HepG2 (cell line): ENCODE data around the gene CYP26A1. TPM values are rescaled to one million over a fixed set of nuclear protein-coding genes. Genes with fewer than 3 reads are reported as not detected.

Experiments used
- ATAC-seq: fragments of 200-7000 bp; cut with Tn5 transposase; 3 replicates; pipeline ENCODE4 v1.9.1; 2020; ENCODE audit warnings: mild to moderate bottlenecking, moderate library complexity
- BruUV-seq: library from RNA; stranded (reverse); fragments of 400-500 nt; replicated peaks from 2 replicates; lab custom pipeline; 2021; lab: Mats Ljungman, UMichigan
- CTCF ChIA-PET: fragments of 300-600 bp; formaldehyde crosslinking; extraction: SDS; loops from one replicate; lab custom pipeline; 2021; ENCODE audit warnings: low total read pairs, inconsistent platforms, low intra/inter-chr PET ratio; lab: Yijun Ruan, JAX
- POLR2A ChIA-PET: fragments of 350-600 bp; sonication (Branson Sonifier 250); formaldehyde crosslinking; loops from one replicate; lab custom pipeline; 2020; ENCODE audit warnings: antibody characterized with exemption, inconsistent platforms; lab: Yijun Ruan, JAX
- DNase-seq: peaks from one replicate; pipeline ENCODE4 v3.0.0-alpha.2; 2015; ENCODE audit warnings: low spot score
- FAIRE-seq: peaks from 3 replicates; lab custom pipeline; 2011; peaks lifted over from hg19 to GRCh38; lab: Jason Lieb, UNC
- H2AFZ ChIP-seq: one replicate; pipeline ENCODE4 v1.6.1; 2011; ENCODE audit warnings: low read length, inconsistent platforms
- H3K27ac ChIP-seq: fragments of 300-600 bp; 3 replicates; pipeline ENCODE4 v1.8.0; 2011; ENCODE audit warnings: mixed run types, mild to moderate bottlenecking, mixed read lengths, low read length, inconsistent platforms; ENCODE audit not compliant: insufficient read depth; ENCODE audit errors: extremely low read length
- H3K27me3 ChIP-seq, 2 experiments: fragments of 200-600 bp in 1 of 2; 2 replicates in 1 of 2; 3 replicates in 1 of 2; pipeline versions ENCODE4 v1.6.0 to v1.8.0; 2011; ENCODE audit warnings: low read length in 2 of 2, mild to moderate bottlenecking in 2 of 2, moderate library complexity in 2 of 2, inconsistent platforms in 1 of 2; ENCODE audit not compliant: insufficient read depth in 2 of 2, control insufficient read depth in 1 of 2
- H3K36me3 ChIP-seq, 2 experiments: fragments of 200-600 bp in 1 of 2; replicated peaks in 1 of 2; 2 replicates in 1 of 2; 3 replicates in 1 of 2; pipeline versions ENCODE4 v1.5.1 to v1.8.0; 2011; ENCODE audit warnings: low read length in 2 of 2, inconsistent platforms in 1 of 2; ENCODE audit not compliant: insufficient read depth in 2 of 2, control insufficient read depth in 1 of 2
- H3K4me1 ChIP-seq: 2 replicates; pipeline ENCODE4 v1.5.1; 2012; ENCODE audit warnings: low read length, inconsistent platforms; ENCODE audit not compliant: insufficient read depth
- H3K4me2 ChIP-seq: 2 replicates; pipeline ENCODE4 v1.6.0; 2011; ENCODE audit warnings: low read depth, low read length, inconsistent platforms
- H3K4me3 ChIP-seq, 3 experiments: fragments of 200-600 bp in 1 of 3; sonication (generic), shearing (Covaris generic) in 1 of 3; replicated peaks in 1 of 3; 2 replicates each; pipeline ENCODE4 v1.5.1; 2011 to 2016; ENCODE audit warnings: low read length in 3 of 3, inconsistent platforms in 2 of 3, low read depth in 2 of 3, mild to moderate bottlenecking in 2 of 3, control low read depth in 1 of 3, mixed read lengths in 1 of 3; ENCODE audit not compliant: insufficient read depth in 1 of 3
- H3K79me2 ChIP-seq: one replicate; pipeline ENCODE4 v1.6.1; 2011; ENCODE audit warnings: low read length, inconsistent platforms; ENCODE audit not compliant: insufficient read depth
- H3K9ac ChIP-seq: 2 replicates; pipeline ENCODE4 v1.6.0; 2011; ENCODE audit warnings: mild to moderate bottlenecking, low read depth, low read length, inconsistent platforms; ENCODE audit not compliant: insufficient read depth
- H3K9me3 ChIP-seq: 2 replicates; pipeline ENCODE4 v1.5.1; 2012; ENCODE audit warnings: mild to moderate bottlenecking, low read length
- H4K20me1 ChIP-seq: 2 replicates; pipeline ENCODE4 v1.6.0; 2011; ENCODE audit warnings: inconsistent platforms, mild to moderate bottlenecking, low read length, moderate library complexity; ENCODE audit not compliant: insufficient read depth
- BRD4 ChIP-seq: sonication (generic); formaldehyde crosslinking; IDR thresholded peaks from 2 replicates; pipeline ENCODE4 v1.4.0; 2020; ENCODE audit warnings: missing genetic modification reagents
- CEBPB ChIP-seq: IDR thresholded peaks from 2 replicates; pipeline ENCODE4 v1.6.1; 2011; ENCODE audit warnings: low read depth, low read length, improper control_type of control experiment, borderline replicate concordance
- CTCF ChIP-seq: sonication (generic); formaldehyde crosslinking; IDR thresholded peaks from 2 replicates; pipeline ENCODE4 v1.5.0; 2020; ENCODE audit warnings: mild to moderate bottlenecking, missing genetic modification reagents, moderate library complexity
- FOXA1 ChIP-seq, 2 experiments: fragments of 450-650 bp in 1 of 2; sonication (generic) in 1 of 2; formaldehyde crosslinking in 1 of 2; IDR thresholded peaks; 2 replicates each; pipeline versions ENCODE4 v1.4.0 to v1.6.1; 2016 to 2020; ENCODE audit warnings: missing genetic modification reagents in 1 of 2
- ISX ChIP-seq: sonication (generic); formaldehyde crosslinking; conservative IDR thresholded peaks from 2 replicates; pipeline ENCODE4 v1.5.0; 2020; ENCODE audit warnings: missing genetic modification reagents
- NCOR1 ChIP-seq: fragments of 200-600 bp; sonication (generic); IDR thresholded peaks from 2 replicates; pipeline ENCODE4 v1.7.0; 2017; ENCODE audit warnings: antibody characterized with exemption, low read length, borderline replicate concordance
- PHF20 ChIP-seq: sonication (generic); formaldehyde crosslinking; IDR thresholded peaks from 2 replicates; pipeline ENCODE4 v1.5.0; 2020; ENCODE audit warnings: mild to moderate bottlenecking, missing genetic modification reagents
- STAG1 ChIP-seq: sonication (generic); formaldehyde crosslinking; IDR thresholded peaks from 2 replicates; pipeline ENCODE4 v1.4.0; 2020; ENCODE audit warnings: missing genetic modification reagents
- TEAD3 ChIP-seq: optimal IDR thresholded peaks from 2 replicates; pipeline ENCODE3; 2016; ENCODE audit warnings: borderline replicate concordance
- THRA ChIP-seq: sonication (generic); formaldehyde crosslinking; IDR thresholded peaks from 2 replicates; pipeline ENCODE4 v1.4.0; 2020; ENCODE audit warnings: missing genetic modification reagents, borderline replicate concordance
- TOE1 ChIP-seq: sonication (generic); formaldehyde crosslinking; IDR thresholded peaks from 2 replicates; pipeline ENCODE4 v1.4.0; 2020; ENCODE audit warnings: mild to moderate bottlenecking, missing genetic modification reagents
- ZNF251 ChIP-seq: sonication (generic); formaldehyde crosslinking; IDR thresholded peaks from 2 replicates; pipeline ENCODE4 v1.9.0; 2021; ENCODE audit warnings: mild to moderate bottlenecking, missing genetic modification reagents
- ZNF326 ChIP-seq: sonication (generic); formaldehyde crosslinking; IDR thresholded peaks from 2 replicates; pipeline ENCODE4 v1.4.0; 2020; ENCODE audit warnings: missing genetic modification reagents, borderline replicate concordance
- ZNF513 ChIP-seq: sonication (generic); formaldehyde crosslinking; conservative IDR thresholded peaks from 2 replicates; pipeline ENCODE4 v1.5.0; 2020; ENCODE audit warnings: missing genetic modification reagents
- ZNF644 ChIP-seq: IDR thresholded peaks from 2 replicates; pipeline ENCODE4 v1.6.1; 2016; ENCODE audit warnings: low read depth
- ZNF776 ChIP-seq: sonication (generic); formaldehyde crosslinking; IDR thresholded peaks from 2 replicates; pipeline ENCODE4 v1.4.0; 2020; ENCODE audit warnings: mild to moderate bottlenecking, missing genetic modification reagents
- ZNF816 ChIP-seq: sonication (generic); formaldehyde crosslinking; IDR thresholded peaks from 2 replicates; pipeline ENCODE4 v1.8.0; 2022; ENCODE audit warnings: missing genetic modification reagents, mild to moderate bottlenecking, borderline replicate concordance
- ZNF891 ChIP-seq: sonication (generic); formaldehyde crosslinking; IDR thresholded peaks from 2 replicates; pipeline ENCODE4 v1.5.0; 2020; ENCODE audit warnings: mild to moderate bottlenecking, missing genetic modification reagents
- ZSCAN5A ChIP-seq: sonication (generic); formaldehyde crosslinking; IDR thresholded peaks from 2 replicates; pipeline ENCODE4 v1.8.0; 2022; ENCODE audit warnings: mild to moderate bottlenecking, missing genetic modification reagents, borderline replicate concordance
- WGBS: methylation state at CpG from one replicate; pipeline ENCODE4 v1.1.6; 2017; ENCODE audit warnings: low lambda C conversion rate; 5-methylcytosine and 5-hydroxymethylcytosine counted together
- in situ Hi-C: cut with HindIII; loops from 2 replicates; pipeline ENCODE4 v1.10.0; 2017; ENCODE audit warnings: low pct_unique_long_range_greater_than_20kb; ENCODE audit not compliant: extremely low pct_ligation_motif_present
- intact Hi-C: fragments of 100-400 bp; cut with micrococcal nuclease; formaldehyde crosslinking; loops from one replicate; pipeline ENCODE4 v1.10.0; 2022; ENCODE audit not compliant: unreplicated experiment
- polyA plus RNA-seq, 8 experiments: library from polyadenylated mRNA; depleted of rRNA in 3 of 8; stranded (reverse) in 7 of 8; unstranded in 1 of 8; fragments of >200 nt; fragmentation: Illumina TruSeq in 4 of 8; extraction: Trizol in 4 of 8; gene quantifications; 2 replicates each; pipeline versions ENCODE4 v1.2.1 to v1.2.3, GENCODE V29; 2011 to 2016; ENCODE audit warnings: low read depth in 4 of 8, missing spikeins in 1 of 8, mixed read lengths in 1 of 8; ENCODE audit not compliant: insufficient read depth in 1 of 8
- total RNA-seq, 5 experiments: library from RNA; depleted of rRNA; stranded (reverse); fragments of >200 nt; fragmentation: Illumina TruSeq; extraction: Trizol; gene quantifications; 2 replicates each; pipeline ENCODE4 v1.2.3, GENCODE V29; 2016; ENCODE audit warnings: low read depth in 1 of 5

The CYP26A1 gene
- total and polyA plus RNA-seq, 2 of the 13 experiments (the other 11 are each of a cell fraction or from before 2014, with no cell fraction given): 0.15 TPM; not detected in 1

GRCh38 chr10:93039110-93039509, 34.6 kb upstream of the CYP26A1 start (continued):
- TF ChIP-seq ZSCAN5A (CRISPR knock-in tag) (no peak), ZNF776 (CRISPR knock-in tag) (no peak)
- TF ChIP-seq, all 625 proteins: peak for 0

GRCh38 chr10:93039721-93040120, 34.0 kb upstream of the CYP26A1 start:
- H2AFZ ChIP-seq: no peak overlapping the region
- 49% methylated on average over 3 of the region's 3 CpGs for WGBS
- H3K4me2 ChIP-seq: no peak overlapping the region
- H4K20me1 ChIP-seq: no peaks in the 10 kb centered on the region
- no peaks in the 10 kb centered on the region for H3K27me3 ChIP-seq
- no peaks in the 10 kb centered on the region for H3K9me3 ChIP-seq
- H3K9ac ChIP-seq: no peak overlapping the region
- no peak overlapping the region for H3K27ac ChIP-seq
- in situ Hi-C loops: no loop called here
- peak; percentile 67 for ATAC-seq
- H3K4me1 ChIP-seq: no peaks in the 10 kb centered on the region
- H3K36me3 ChIP-seq: 0 out of 5 replicates have a peak, but pooled peaks cover 0 to 3% of the 10 kb centered on the region in 2 experiments
- POLR2A ChIA-PET: no interaction called here
- BruUV-seq: no TSS peak
- no peaks in the 10 kb centered on the region for H3K79me2 ChIP-seq
- no peak for FAIRE-seq
- intact Hi-C loops: loop anchor here (1.0 to 10.0 kb wide), 2 partner anchors 33 to 145 kb away; no protein-coding TSS in a partner anchor
- H3K4me3 ChIP-seq: no peak overlapping the region
- peak; percentile 31 for DNase-seq
- CTCF ChIA-PET: interaction anchor here (1.1 to 1.3 kb wide), 3 partner anchors 33 to 154 kb away, joined by 3 to 10 read pairs (median 3); no protein-coding TSS in a partner anchor
- no peak for TF ChIP-seq ZNF891 (CRISPR knock-in tag)
- TF ChIP-seq ZNF816 (CRISPR knock-in tag): no peak
- TF ChIP-seq NCOR1: no peak
- no peak for TF ChIP-seq ZNF251 (CRISPR knock-in tag)
- TF ChIP-seq CTCF (CRISPR knock-in tag): peak; percentile 54
- TF ChIP-seq BRD4 (CRISPR knock-in tag): no peak
- peak; percentile 66 for TF ChIP-seq STAG1 (CRISPR knock-in tag)
- TF ChIP-seq THRA (CRISPR knock-in tag): no peak
- no peak for TF ChIP-seq TOE1 (CRISPR knock-in tag)
- no peak for TF ChIP-seq FOXA1 (IDR thresholded peaks at IDR 0.05)
- no peak for TF ChIP-seq FOXA1 (CRISPR knock-in tag; IDR thresholded peaks at IDR 0.05)
- TF ChIP-seq PHF20 (CRISPR knock-in tag): no peak
- TF ChIP-seq ZNF644 (CRISPR knock-in tag): no peak
- TF ChIP-seq TEAD3 (CRISPR knock-in tag): peak; percentile 35
- TF ChIP-seq CEBPB: no peak
- TF ChIP-seq ZNF326 (CRISPR knock-in tag): no peak
- TF ChIP-seq ISX: no peak
- no peak for TF ChIP-seq ZNF513
